ENCODE data around the gene ALDH7A1.
"Not testable (repeated sequence)": the region's sequence is repeated elsewhere in the genome, so short reads cannot be mapped to it uniquely, and the experiment has no call there.

Gene ALDH7A1

DNA sequence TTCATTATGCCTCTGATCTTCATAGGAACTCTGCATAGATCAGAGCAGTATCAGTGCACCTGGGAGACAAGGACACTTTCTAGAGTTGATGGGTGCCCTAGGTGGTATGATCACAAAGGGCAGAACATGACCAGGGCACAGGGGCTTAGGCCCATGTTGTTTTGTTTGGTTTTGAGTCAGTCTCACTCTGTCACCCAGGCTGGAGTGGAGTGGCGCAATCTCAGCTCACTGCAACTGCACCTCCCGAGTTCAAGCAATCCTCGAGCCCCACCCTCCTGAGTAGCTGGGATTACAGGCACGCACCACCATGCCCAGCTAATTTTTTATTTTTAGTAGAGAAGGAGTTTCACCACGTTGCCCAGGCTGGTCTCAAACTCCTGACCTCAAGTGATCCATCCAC is 17.6 kb downstream of the ALDH7A1 start:
- DNase-seq (ENCODE audit: low spot score): no peak
- Mint-ChIP-seq H3K9me3 (no peaks in the 10 kb centered on the region), H3K27me3 (ENCODE audit: low read depth) (no peaks in the 10 kb centered on the region), H3K36me3 (ENCODE audit: low read depth) (no peaks in the 10 kb centered on the region), H3K4me3 (no peak overlapping the region), H3K4me1 (ENCODE audit: low read depth) (no peaks in the 10 kb centered on the region), H3K27ac (no peak overlapping the region)

DNA sequence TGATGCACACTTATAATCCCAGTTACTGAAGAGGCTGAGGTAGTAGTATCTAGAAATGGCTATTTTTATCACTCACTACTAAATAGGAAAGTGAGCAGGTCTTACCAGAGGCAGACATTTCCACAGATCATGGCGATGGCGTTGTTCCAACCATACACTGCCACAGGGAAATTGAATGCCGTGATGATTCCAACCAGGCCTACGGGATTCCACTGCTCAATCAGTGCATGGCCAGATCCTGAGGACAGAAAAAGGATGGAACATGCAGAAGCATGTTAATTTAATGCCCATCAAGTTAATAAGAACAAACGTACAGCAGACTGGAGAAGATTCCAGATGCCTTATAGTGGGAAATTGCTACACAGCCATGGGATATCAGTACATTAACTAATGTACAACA is 18.0 kb downstream of the ALDH7A1 start:
- Mint-ChIP-seq H3K27me3 (ENCODE audit: low read depth) (no peaks in the 10 kb centered on the region), H3K9me3 (no peaks in the 10 kb centered on the region), H3K27ac (no peak overlapping the region), H3K36me3 (ENCODE audit: low read depth) (no peaks in the 10 kb centered on the region), H3K4me1 (ENCODE audit: low read depth) (no peaks in the 10 kb centered on the region), H3K4me3 (no peak overlapping the region)
- no peak for DNase-seq (ENCODE audit: low spot score)

DNA sequence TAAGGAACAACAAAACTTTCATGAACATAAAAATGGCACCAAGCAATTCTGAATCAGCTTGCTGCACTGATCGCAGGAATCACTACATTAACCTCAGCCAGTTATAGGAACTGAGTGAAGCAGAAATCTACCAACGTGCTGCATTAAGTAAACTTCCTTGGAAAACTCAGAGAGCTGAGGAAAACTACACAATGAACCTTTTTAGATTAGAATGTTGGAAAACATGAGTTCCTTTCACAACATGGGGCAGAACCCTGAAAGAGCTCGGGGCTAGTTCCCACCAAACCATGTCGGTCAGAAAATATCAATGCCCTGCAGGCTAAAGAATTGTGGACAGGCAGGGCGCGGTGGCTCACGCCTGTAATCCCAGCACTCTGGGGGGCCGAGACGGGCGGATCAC is 19.4 kb downstream of the ALDH7A1 start:
- H3K9me3 Mint-ChIP-seq: no peaks in the 10 kb centered on the region
- no peak overlapping the region for H3K4me3 Mint-ChIP-seq
- H3K27ac Mint-ChIP-seq: no peak overlapping the region
- no peaks in the 10 kb centered on the region for H3K4me1 Mint-ChIP-seq (ENCODE audit: low read depth)
- no peaks in the 10 kb centered on the region for H3K36me3 Mint-ChIP-seq (ENCODE audit: low read depth)
- no peak for DNase-seq (ENCODE audit: low spot score)
- no peaks in the 10 kb centered on the region for H3K27me3 Mint-ChIP-seq (ENCODE audit: low read depth)

DNA sequence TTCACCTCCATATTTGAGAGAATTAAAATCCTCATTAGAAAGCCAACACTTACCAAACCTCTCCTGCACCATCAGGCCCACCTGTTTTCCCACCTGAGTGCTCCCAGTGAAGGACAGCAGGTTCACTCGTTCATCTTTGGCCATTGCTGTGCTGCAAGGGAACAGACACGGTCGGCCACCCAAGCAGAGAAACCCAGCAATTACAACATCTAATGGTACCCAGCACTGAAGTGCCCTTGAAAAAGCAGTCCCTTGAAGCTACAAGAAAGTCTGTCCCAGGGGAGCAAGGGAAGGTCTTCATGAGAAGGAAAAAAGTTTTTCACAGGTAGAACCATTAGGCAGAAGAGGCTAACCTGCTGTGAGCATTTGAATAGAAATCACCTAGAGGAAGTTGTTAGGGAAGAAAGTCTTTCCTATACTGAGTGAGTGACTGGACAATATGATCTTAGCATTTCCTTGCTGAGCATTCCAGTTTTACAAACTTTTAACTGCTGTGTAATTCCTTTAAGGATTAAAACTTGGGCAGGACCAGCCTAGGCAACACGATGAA is 26.7 kb downstream of the ALDH7A1 start:
- H3K4me1 Mint-ChIP-seq (ENCODE audit: low read depth): no peaks in the 10 kb centered on the region
- DNase-seq (ENCODE audit: low spot score): no peak
- no peaks in the 10 kb centered on the region for H3K9me3 Mint-ChIP-seq
- no peaks in the 10 kb centered on the region for H3K36me3 Mint-ChIP-seq (ENCODE audit: low read depth)
- no peaks in the 10 kb centered on the region for H3K27me3 Mint-ChIP-seq (ENCODE audit: low read depth)
- H3K27ac Mint-ChIP-seq: no peak overlapping the region
- no peak overlapping the region for H3K4me3 Mint-ChIP-seq

DNA sequence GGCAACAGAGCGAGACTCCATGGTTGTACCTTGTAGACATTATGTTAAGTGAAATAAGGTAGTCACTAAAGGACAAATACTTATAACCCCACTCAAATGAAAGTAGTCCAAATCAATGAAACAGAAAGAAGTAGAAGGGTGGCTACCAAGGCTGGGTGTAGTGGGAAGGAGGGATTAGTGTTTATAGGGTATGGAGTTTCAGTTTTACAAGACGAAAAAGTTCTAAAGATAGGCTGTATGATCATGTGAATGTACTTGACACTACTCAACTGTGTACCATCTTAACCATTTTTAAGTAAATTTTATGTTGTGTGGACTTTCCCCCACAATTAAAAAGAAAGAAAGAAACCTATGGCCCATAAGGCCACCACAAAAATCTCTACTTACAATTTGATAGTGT is 32.2 kb downstream of the ALDH7A1 start:
- DNase-seq (ENCODE audit: low spot score): no peak
- no peaks in the 10 kb centered on the region for H3K9me3 Mint-ChIP-seq
- no peaks in the 10 kb centered on the region for H3K4me1 Mint-ChIP-seq (ENCODE audit: low read depth)
- no peaks in the 10 kb centered on the region for H3K36me3 Mint-ChIP-seq (ENCODE audit: low read depth)
- H3K27ac Mint-ChIP-seq: no peak overlapping the region
- H3K4me3 Mint-ChIP-seq: no peak overlapping the region
- H3K27me3 Mint-ChIP-seq (ENCODE audit: low read depth): no peaks in the 10 kb centered on the region

DNA sequence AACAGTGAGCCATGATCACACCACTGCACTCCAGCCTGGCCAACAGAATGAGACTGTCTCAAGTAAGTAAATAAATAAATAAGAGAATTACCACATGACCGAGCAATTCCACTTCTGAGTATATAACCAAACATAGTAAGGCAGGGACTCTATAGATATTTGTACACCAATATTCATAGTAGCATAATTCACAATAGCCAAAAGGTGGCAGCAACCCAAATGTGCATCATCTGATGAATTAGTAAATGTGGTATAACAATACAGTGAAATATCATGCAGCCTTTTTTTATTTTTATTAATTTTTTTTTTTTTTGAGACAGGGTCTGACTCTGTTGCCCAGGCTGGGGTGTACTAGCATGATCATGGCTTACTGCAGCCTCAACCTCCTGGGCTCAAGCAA is 33.1 kb downstream of the ALDH7A1 start:
- no peak overlapping the region for H3K27ac Mint-ChIP-seq
- H3K27me3 Mint-ChIP-seq (ENCODE audit: low read depth): no peaks in the 10 kb centered on the region
- no peaks in the 10 kb centered on the region for H3K36me3 Mint-ChIP-seq (ENCODE audit: low read depth)
- no peaks in the 10 kb centered on the region for H3K9me3 Mint-ChIP-seq
- DNase-seq (ENCODE audit: low spot score): no peak
- no peak overlapping the region for H3K4me3 Mint-ChIP-seq
- H3K4me1 Mint-ChIP-seq (ENCODE audit: low read depth): no peaks in the 10 kb centered on the region

DNA sequence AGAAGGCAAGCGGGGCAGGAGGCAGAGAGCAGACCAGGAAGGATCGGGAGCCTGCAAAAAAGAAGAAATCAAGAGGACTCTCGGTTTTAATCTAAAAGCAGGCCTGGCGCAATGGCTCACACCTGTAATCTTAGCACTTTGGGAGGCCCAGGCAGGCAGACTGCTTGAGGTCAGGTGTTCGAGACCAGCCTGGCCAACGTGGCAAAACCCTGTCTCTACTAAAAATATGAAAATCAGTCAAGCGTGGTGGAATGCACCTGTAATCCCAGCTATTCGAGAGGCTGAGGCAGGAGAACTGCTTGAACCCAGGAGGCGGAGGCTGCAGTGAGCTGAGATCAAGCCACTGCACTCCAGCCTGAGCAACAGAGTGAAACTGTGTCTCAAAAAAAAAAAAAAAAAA is 39.9 kb downstream of the ALDH7A1 start:
- H3K27me3 Mint-ChIP-seq (ENCODE audit: low read depth); H3K9me3 Mint-ChIP-seq; DNase-seq (ENCODE audit: low spot score); H3K4me1 Mint-ChIP-seq (ENCODE audit: low read depth); H3K4me3 Mint-ChIP-seq; H3K27ac Mint-ChIP-seq; H3K36me3 Mint-ChIP-seq (ENCODE audit: low read depth): not testable (repeated sequence)

DNA sequence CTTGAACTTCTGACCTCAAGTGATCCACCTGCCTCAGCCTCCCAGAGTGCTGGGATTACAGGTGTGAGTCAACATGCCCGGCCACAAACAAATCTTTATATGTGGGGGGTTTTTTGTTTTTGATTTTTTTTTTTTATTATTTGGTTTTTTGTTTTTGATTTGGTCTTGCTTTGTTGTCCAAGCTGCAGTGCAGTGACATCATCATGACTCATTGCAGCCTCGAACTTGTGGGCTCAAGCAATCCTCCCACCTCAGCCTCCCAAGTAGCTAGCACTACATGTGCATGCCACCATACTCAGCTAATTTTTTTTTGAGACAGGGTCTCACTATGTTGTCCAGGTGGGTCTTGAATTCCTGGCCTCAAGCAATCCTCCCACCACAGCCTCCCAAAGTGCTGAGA is 42.4 kb downstream of the ALDH7A1 start:
- DNase-seq (ENCODE audit: low spot score): no peak
- H3K27me3 Mint-ChIP-seq (ENCODE audit: low read depth): no peaks in the 10 kb centered on the region
- H3K4me1 Mint-ChIP-seq (ENCODE audit: low read depth): no peaks in the 10 kb centered on the region
- no peak overlapping the region for H3K27ac Mint-ChIP-seq
- no peak overlapping the region for H3K4me3 Mint-ChIP-seq
- no peaks in the 10 kb centered on the region for H3K9me3 Mint-ChIP-seq
- H3K36me3 Mint-ChIP-seq (ENCODE audit: low read depth): no peaks in the 10 kb centered on the region

DNA sequence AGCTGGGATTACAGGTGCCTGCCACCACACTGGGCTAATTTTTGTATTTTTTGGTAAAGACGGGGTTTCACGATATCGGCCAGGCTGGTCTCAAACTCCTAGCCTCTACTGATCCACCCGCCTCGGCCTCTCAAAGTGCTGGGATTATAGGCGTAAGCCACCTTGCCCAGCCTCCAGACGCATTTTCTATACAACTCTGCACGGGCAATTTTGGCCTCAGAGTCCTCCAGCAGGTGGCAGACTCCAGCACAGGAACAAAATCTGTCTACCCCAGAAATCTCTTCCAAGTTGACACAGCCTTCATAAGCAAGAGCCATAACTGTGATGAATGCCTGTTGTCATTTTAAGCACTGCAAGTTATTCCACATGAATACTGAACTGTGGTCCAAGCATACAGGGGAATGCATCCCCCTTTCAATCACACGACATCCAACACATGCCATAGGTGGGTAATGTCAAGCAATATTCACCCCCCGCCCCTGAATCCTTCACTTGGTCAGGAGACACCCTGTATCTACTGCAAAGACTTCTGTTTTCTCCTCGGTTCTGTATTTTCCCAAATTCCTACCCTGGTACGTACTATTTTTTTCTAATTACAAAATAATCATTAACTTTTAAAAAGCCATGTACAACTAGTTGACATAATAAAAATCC is 50.8 kb downstream of the ALDH7A1 start:
- Mint-ChIP-seq H3K4me1 (ENCODE audit: low read depth) (peaks cover 4% of the 10 kb centered on the region), H3K36me3 (ENCODE audit: low read depth) (no peaks in the 10 kb centered on the region), H3K27me3 (ENCODE audit: low read depth) (no peaks in the 10 kb centered on the region), H3K27ac (no peak overlapping the region), H3K9me3 (no peaks in the 10 kb centered on the region), H3K4me3 (no peak overlapping the region)
- no peak for DNase-seq (ENCODE audit: low spot score)

DNA sequence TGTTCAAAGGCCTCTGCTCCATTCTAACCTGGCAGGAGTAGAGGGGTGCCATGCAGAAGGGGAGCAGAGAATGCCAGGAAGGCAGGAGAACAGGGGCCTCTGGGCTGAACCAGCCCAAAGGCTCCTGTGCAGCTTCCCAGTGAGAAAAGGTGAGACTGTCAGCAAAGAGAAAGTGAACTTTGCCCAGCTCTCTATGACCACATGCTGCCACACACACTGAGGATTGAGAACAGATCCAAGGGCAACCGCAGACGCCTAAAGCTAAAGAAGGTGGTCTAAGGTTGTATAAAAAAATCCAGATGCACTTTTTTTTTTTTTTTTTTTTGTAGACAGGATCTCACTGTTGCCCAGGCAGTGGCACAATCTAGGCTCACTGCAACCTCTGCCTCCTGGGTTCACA is 51.4 kb downstream of the ALDH7A1 start:
- H3K4me1 Mint-ChIP-seq (ENCODE audit: low read depth): peaks cover 4% of the 10 kb centered on the region
- no peak overlapping the region for H3K27ac Mint-ChIP-seq
- DNase-seq (ENCODE audit: low spot score): no peak
- H3K36me3 Mint-ChIP-seq (ENCODE audit: low read depth): no peaks in the 10 kb centered on the region
- no peaks in the 10 kb centered on the region for H3K9me3 Mint-ChIP-seq
- no peak overlapping the region for H3K4me3 Mint-ChIP-seq
- H3K27me3 Mint-ChIP-seq (ENCODE audit: low read depth): no peaks in the 10 kb centered on the region

DNA sequence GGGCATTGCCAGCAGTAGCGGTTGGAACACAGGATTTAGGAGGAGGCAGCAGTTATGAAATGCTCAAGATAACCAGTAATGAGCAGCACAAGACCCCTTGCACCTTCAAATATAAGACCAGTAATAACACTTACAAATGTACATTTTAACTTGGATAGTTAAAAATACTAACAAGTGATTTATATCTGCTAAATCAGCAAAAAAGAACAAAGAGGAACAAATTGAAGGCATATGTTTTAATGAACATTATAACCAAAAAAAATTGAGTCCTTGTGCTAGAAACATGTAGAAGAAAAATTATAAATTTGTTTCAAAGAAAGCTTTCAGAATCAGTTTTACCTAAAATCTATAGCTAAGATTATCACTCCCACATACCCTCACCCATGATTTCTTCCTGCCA is 52.0 kb downstream of the ALDH7A1 start:
- H3K27me3 Mint-ChIP-seq (ENCODE audit: low read depth): no peaks in the 10 kb centered on the region
- H3K4me3 Mint-ChIP-seq: no peak overlapping the region
- H3K36me3 Mint-ChIP-seq (ENCODE audit: low read depth): no peaks in the 10 kb centered on the region
- DNase-seq (ENCODE audit: low spot score): no peak
- H3K27ac Mint-ChIP-seq: no peak overlapping the region
- H3K9me3 Mint-ChIP-seq: no peaks in the 10 kb centered on the region
- peaks cover 4% of the 10 kb centered on the region for H3K4me1 Mint-ChIP-seq (ENCODE audit: low read depth)

DNA sequence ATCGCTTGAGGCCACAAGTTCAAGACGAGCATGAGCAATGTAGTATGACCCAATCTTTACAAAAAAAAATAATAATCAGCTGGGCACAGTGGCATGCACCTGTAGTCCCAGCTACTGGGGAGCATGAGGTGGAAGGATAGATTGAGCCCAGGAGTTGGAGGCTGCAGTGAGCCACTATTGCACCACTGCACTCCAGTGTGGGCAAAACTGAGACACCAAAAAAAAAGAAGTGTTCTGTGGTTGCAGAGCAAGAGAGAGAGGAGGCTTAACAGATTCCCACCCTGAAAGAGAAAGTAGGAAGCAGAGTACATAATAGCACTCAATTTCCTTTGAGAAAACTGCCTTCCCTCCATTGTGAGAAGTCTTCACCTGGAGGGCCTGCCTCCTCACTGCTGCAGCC is 52.6 kb downstream of the ALDH7A1 start:
- Mint-ChIP-seq H3K4me1 (ENCODE audit: low read depth) (peaks cover 4% of the 10 kb centered on the region), H3K27ac (no peak overlapping the region), H3K27me3 (ENCODE audit: low read depth) (no peaks in the 10 kb centered on the region), H3K36me3 (ENCODE audit: low read depth) (no peaks in the 10 kb centered on the region), H3K9me3 (no peaks in the 10 kb centered on the region), H3K4me3 (no peak overlapping the region)
- DNase-seq (ENCODE audit: low spot score): no peak

DNA sequence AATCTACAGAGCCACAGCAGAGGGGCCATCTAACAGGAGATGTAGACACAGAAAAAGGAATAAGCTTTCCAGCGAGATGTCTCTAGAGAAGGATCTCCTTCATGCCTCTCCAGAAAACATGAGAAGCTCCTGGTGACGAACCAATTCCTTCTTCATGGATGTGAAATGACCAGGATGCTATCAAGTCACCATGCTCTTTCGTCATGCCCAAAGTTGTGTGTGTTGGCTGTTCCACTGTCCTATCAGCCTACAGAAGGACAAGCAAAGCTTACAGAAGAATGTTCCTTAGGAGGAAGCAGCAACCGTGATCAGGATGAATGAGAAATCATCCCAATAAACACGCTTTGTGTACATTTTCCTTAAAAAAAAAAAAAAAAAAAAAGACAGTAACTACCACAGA is 54.4 kb downstream of the ALDH7A1 start:
- Mint-ChIP-seq H3K27me3 (ENCODE audit: low read depth) (no peaks in the 10 kb centered on the region), H3K4me1 (ENCODE audit: low read depth) (peaks cover 4% of the 10 kb centered on the region), H3K36me3 (ENCODE audit: low read depth) (no peaks in the 10 kb centered on the region), H3K9me3 (no peaks in the 10 kb centered on the region), H3K4me3 (no peak overlapping the region), H3K27ac (no peak overlapping the region)
- no peak for DNase-seq (ENCODE audit: low spot score)

DNA sequence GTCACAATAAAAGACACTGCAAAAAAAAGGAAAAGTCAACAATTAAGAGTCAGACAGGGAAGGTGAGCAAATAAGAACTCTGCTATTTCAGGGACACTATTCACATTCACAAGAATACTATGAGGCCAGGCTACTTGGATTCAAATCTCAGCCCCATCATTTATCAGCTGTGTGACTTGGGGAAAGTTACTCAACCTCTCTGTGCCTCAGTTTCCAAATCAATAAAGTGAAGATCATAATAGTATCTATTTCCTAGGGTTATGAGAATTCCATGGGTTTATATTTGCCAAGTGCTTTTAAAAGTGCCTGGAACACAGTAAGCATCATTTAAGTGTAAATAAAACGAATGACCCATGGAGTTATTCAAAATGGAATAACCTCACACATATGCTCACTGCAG is 56.4 kb downstream of the ALDH7A1 start:
- Mint-ChIP-seq H3K9me3 (no peaks in the 10 kb centered on the region), H3K27ac (no peak overlapping the region), H3K4me3 (no peak overlapping the region), H3K27me3 (ENCODE audit: low read depth) (no peaks in the 10 kb centered on the region), H3K36me3 (ENCODE audit: low read depth) (no peaks in the 10 kb centered on the region), H3K4me1 (ENCODE audit: low read depth) (peaks cover 4% of the 10 kb centered on the region)
- no peak for DNase-seq (ENCODE audit: low spot score)

DNA sequence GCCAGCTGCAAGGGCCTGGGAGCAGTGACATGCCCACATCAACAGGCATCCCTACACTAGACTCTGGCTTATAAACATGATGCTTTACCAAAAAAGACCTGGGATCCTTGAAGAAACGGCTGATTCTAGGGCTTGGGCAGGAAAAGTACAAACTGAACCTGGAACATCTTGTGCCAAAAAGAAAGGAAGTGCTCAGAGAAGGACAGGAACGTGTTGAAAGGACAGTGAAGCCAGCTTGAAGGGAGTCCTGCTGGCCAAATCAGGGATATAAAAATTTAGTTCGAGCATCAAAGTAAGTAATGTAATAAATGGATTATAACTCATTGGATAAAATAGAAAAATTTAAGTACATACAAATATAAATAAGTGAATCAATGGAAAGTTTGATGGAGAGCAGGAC is 58.1 kb downstream of the ALDH7A1 start:
- Mint-ChIP-seq H3K4me3 (no peak overlapping the region), H3K9me3 (no peaks in the 10 kb centered on the region), H3K36me3 (ENCODE audit: low read depth) (no peaks in the 10 kb centered on the region), H3K27me3 (ENCODE audit: low read depth) (no peaks in the 10 kb centered on the region), H3K27ac (no peak overlapping the region), H3K4me1 (ENCODE audit: low read depth) (no peaks in the 10 kb centered on the region)
- DNase-seq (ENCODE audit: low spot score): no peak
